ENCODE data around the gene TIMM10. TPM values are rescaled to one million over a fixed set of nuclear protein-coding genes. Genes with fewer than 3 reads are reported as not detected.

TIMM10 gene
- total RNA-seq, 4 donors from 2014 or later: 23.5 to 29.0 (median 27.9) TPM

GRCh38 chr11:57485217-57485990, 45.1 kb downstream of the TIMM10 start:
- Histone ChIP-seq H3K27ac (no peak overlapping the region), H3K4me3 (no peak overlapping the region), H3K9me3 (no peaks in the 10 kb centered on the region), H3K27me3 (peaks cover 38% of the 10 kb centered on the region), H3K36me3 (peaks cover 3 to 73% of the 10 kb centered on the region in 2 donors), H3K4me1 (peaks cover 0 to 19% (median 12%) of the 10 kb centered on the region in 3 donors)
- WGBS, 2 donors (ENCODE audit: low coverage in 1 of 2): 89 to 91% methylated on average over 3 to 7 of the region's 10 CpGs
- no peak for ATAC-seq
- TF ChIP-seq POLR2AphosphoS5 (IDR thresholded peaks at IDR 0.05): no peak
- no peak for TF ChIP-seq EP300 (IDR thresholded peaks at IDR 0.05)
- TF ChIP-seq POLR2A (IDR thresholded peaks at IDR 0.05): no peak
- no peak for TF ChIP-seq CTCF (IDR thresholded peaks at IDR 0.05)

DNA sequence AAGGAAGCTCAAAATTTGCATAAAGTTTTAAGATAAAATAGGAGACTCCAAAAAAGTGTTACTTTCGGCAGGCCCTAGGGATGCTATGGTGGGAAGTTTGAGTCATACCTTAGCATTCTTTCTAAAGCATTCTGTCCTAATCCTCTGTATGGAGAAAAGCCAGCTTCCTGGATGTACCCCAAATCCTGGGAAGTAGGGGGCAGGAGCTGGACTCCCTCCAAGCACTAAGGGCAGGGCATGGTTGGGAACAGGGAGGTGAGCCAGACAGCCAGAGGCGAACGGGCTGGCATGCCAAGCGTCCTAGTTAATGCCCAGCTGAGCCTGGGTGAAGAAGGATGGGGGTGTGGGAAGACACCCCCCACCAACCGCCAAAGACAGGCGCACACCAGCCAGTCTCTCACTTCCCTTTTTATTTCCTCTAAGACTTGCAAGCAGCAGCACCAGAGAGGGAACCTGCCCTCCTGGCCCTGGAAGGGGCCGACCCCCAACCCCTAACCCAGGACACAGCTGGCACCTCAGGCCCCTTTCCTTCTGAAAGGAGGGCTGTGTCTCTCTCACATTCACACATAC, 46.3 kb downstream of the TIMM10 start:
- no peak overlapping the region for H3K4me3 ChIP-seq
- no peak for ATAC-seq
- peaks cover 0 to 19% (median 12%) of the 10 kb centered on the region in 3 donors for H3K4me1 ChIP-seq
- 68 to 82% methylated on average over 3 to 6 of the region's 7 CpGs for WGBS, 2 donors (ENCODE audit: low coverage in 1 of 2)
- H3K36me3 ChIP-seq: peaks cover 3 to 61% of the 10 kb centered on the region in 2 donors
- H3K27ac ChIP-seq: no peak overlapping the region
- H3K9me3 ChIP-seq: no peaks in the 10 kb centered on the region
- TF ChIP-seq EP300 (IDR thresholded peaks at IDR 0.05): no peak
- no peak for TF ChIP-seq CTCF (IDR thresholded peaks at IDR 0.05)
- peaks cover 47% of the 10 kb centered on the region for H3K27me3 ChIP-seq

DNA sequence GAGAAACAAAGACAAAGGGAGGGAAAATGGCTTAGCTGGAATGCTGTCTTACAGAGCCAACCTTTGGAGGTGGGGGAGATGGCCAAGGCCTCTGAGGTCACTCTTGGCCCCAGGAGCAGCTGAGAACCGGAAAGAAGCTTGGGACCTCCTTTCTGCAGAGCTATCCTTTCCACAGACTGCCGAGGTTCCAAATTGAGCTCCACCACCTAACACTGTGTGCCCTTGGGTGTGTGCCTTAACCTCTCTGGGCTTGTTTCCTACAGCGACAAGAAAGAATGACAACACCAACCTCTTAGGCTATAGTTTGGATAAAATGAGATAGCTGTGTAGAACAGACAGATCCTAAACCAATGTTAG, 47.0 kb downstream of the TIMM10 start:
- no peak for ATAC-seq
- no peak for TF ChIP-seq CTCF (IDR thresholded peaks at IDR 0.05)
- no peak for TF ChIP-seq EP300 (IDR thresholded peaks at IDR 0.05)
- TF ChIP-seq POLR2A (IDR thresholded peaks at IDR 0.05): no peak
- TF ChIP-seq POLR2AphosphoS5 (IDR thresholded peaks at IDR 0.05): no peak
- H3K36me3 ChIP-seq: peaks cover 3 to 54% of the 10 kb centered on the region in 2 donors
- H3K9me3 ChIP-seq: no peaks in the 10 kb centered on the region
- peaks cover 48% of the 10 kb centered on the region for H3K27me3 ChIP-seq
- no peak overlapping the region for H3K4me3 ChIP-seq
- H3K27ac ChIP-seq: no peak overlapping the region
- H3K4me1 ChIP-seq: peaks cover 0 to 19% (median 12%) of the 10 kb centered on the region in 3 donors
- 0 to 43% methylated on average over 1 to 3 of the region's 3 CpGs for WGBS, 2 donors (ENCODE audit: low coverage in 1 of 2)

DNA sequence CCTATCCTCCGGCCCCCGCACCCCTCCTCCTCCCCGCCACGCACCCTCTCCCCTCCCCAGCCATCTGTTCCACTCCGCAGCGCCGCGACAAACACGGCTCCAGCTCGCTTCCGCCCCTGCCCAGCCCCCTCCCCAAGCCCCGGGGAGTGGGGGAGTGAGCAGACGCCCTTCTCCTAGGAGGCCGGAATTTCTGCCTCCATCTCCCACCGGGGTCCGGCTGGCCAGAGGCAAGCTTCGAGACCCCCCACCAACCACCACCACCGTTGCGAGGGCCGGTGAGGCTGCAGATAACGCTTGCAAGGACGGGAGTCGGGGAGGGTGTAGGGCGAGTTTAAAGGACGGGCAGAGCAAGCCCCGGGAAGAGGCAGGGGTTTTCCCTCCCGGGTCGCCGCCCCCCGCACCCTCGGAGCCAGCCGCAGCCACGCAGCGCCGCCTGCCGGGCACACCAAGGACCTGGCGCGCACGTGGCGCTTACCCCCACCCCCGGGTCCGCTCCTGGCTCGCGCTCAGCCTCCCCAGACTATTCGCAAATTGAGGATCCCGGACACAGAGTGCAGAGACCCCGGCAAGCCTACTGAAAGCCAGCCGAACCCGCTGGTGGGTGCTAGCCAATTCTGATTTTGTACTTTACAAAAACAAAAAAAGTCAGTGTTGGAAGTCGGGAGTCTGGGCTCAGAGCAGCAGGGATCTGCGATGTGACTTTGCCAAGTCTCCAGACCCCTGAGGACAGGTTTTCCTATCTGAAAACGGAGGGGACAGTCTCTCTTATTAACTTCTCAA, 47.6 kb downstream of the TIMM10 start:
- no peaks in the 10 kb centered on the region for H3K9me3 ChIP-seq
- no peak overlapping the region for H3K27ac ChIP-seq
- H3K36me3 ChIP-seq: peaks cover 3 to 48% of the 10 kb centered on the region in 2 donors
- peaks cover 48% of the 10 kb centered on the region for H3K27me3 ChIP-seq
- H3K4me3 ChIP-seq: peak overlapping the region in 1 of 2 donors; percentile 22
- H3K4me1 ChIP-seq: peaks cover 0 to 19% (median 12%) of the 10 kb centered on the region in 3 donors
- WGBS, 2 donors (ENCODE audit: low coverage in 1 of 2): 24% methylated on average over 3 of the region's 52 CpGs; no CpG with 5 or more reads in 1 of the 2 donors
- no peak for ATAC-seq
- TF ChIP-seq POLR2AphosphoS5 (IDR thresholded peaks at IDR 0.05): no peak
- TF ChIP-seq EP300 (IDR thresholded peaks at IDR 0.05): no peak
- TF ChIP-seq CTCF (IDR thresholded peaks at IDR 0.05): peak in 3 of 4 experiments; percentile 52 to 75 (median 67)
- no peak for TF ChIP-seq POLR2A (IDR thresholded peaks at IDR 0.05)
